Fibroblast of lung (primary cell): ENCODE measurements around the gene EYS. TPM values are rescaled to one million over a fixed set of nuclear protein-coding genes. Genes with fewer than 3 reads are reported as not detected.

ENCODE experiments used
- DNase-seq, 2 donors: peaks; one replicate each; pipeline versions ENCODE4 v3.0.0 to v3.0.0-alpha.2; 2010; ENCODE audit warnings: low read depth in 2 of 2
- H2AFZ ChIP-seq: 2 replicates; pipeline ENCODE4 v1.5.1; 2012; ENCODE audit warnings: low read length, control low read depth, inconsistent platforms
- H3K27ac ChIP-seq: 2 replicates; pipeline ENCODE4 v1.5.1; 2011; ENCODE audit warnings: low read length, control low read depth; ENCODE audit not compliant: insufficient read depth
- H3K27me3 ChIP-seq: 2 replicates; pipeline ENCODE4 v1.5.1; 2011; ENCODE audit warnings: mild to moderate bottlenecking, low read length; ENCODE audit not compliant: control insufficient read depth, insufficient read depth
- H3K36me3 ChIP-seq: 2 replicates; pipeline ENCODE4 v1.5.1; 2011; ENCODE audit warnings: low read length; ENCODE audit not compliant: control insufficient read depth, insufficient read depth
- H3K4me1 ChIP-seq: 2 replicates; pipeline ENCODE4 v1.5.1; 2011; ENCODE audit warnings: low read length; ENCODE audit not compliant: control insufficient read depth, insufficient read depth; ENCODE audit errors: extremely low read depth
- H3K4me2 ChIP-seq: 2 replicates; pipeline ENCODE4 v1.5.1; 2011; ENCODE audit warnings: low read length, control low read depth; ENCODE audit not compliant: insufficient read depth; ENCODE audit errors: extremely low read depth
- H3K4me3 ChIP-seq, 4 experiments: fragments of 200-600 bp in 1 of 4; sonication (generic) in 1 of 4; replicated peaks in 1 of 4; 2 replicates each; pipeline ENCODE4 v1.5.1; 2011 to 2016; ENCODE audit warnings: low read length in 4 of 4, low read depth in 3 of 4, mild to moderate bottlenecking in 3 of 4, control low read depth in 2 of 4, inconsistent platforms in 1 of 4, mixed read lengths in 1 of 4; ENCODE audit not compliant: insufficient read depth in 1 of 4; ENCODE audit errors: control extremely low read depth in 1 of 4
- H3K79me2 ChIP-seq: 2 replicates; pipeline ENCODE4 v1.5.1; 2012; ENCODE audit warnings: mild to moderate bottlenecking, low read length, inconsistent platforms; ENCODE audit not compliant: control insufficient read depth, insufficient read depth
- H3K9ac ChIP-seq: 2 replicates; pipeline ENCODE4 v1.5.1; 2011; ENCODE audit warnings: mild to moderate bottlenecking, low read length, control low read depth; ENCODE audit not compliant: insufficient read depth
- H3K9me3 ChIP-seq: 2 replicates; pipeline ENCODE4 v1.5.1; 2012; ENCODE audit warnings: low read depth, low read length; ENCODE audit not compliant: control insufficient read depth, insufficient read depth
- H4K20me1 ChIP-seq: 2 replicates; pipeline ENCODE4 v1.5.1; 2011; ENCODE audit warnings: low read length; ENCODE audit not compliant: control insufficient read depth, insufficient read depth; ENCODE audit errors: extremely low read depth
- CTCF ChIP-seq, 2 donors: IDR thresholded peaks in 1 of 2; conservative IDR thresholded peaks in 1 of 2; 1 replicate in 1 of 2; 2 replicates in 1 of 2; pipeline ENCODE4 v1.5.1; 2011 to 2012; ENCODE audit warnings: low read length in 2 of 2, control low read depth in 1 of 2, inconsistent platforms in 1 of 2, low read depth in 1 of 2, mild to moderate bottlenecking in 1 of 2
- EZH2 ChIP-seq: IDR thresholded peaks from 2 replicates; pipeline ENCODE4 v1.5.1; 2012; ENCODE audit warnings: low read length, control low read depth, mild to moderate bottlenecking; ENCODE audit errors: missing control alignments
- polyA plus RNA-seq, 2 donors: library from polyadenylated mRNA; depleted of rRNA in 1 of 2; stranded (reverse) in 1 of 2; unstranded in 1 of 2; fragments of >200 nt; gene quantifications; 2 replicates each; pipeline ENCODE4 v1.2.1, GENCODE V29; 2011 to 2012; ENCODE audit warnings: missing spikeins in 1 of 2
- total RNA-seq: library from RNA; depleted of rRNA; stranded (reverse); fragments of >200 nt; gene quantifications from 2 replicates; pipeline ENCODE4 v1.2.1, GENCODE V29; 2014

EYS gene
- total and polyA plus RNA-seq, 2 donors (not counting 1 experiment from before 2014, with no cell fraction given), result under 0.01 TPM; not detected in 1

- Histone ChIP-seq H3K4me3 (peak overlapping the region in 1 of 4 experiments; percentile 15), H3K79me2 (no peaks in the 10 kb centered on the region), H3K4me1 (no peaks in the 10 kb centered on the region), H2AFZ (no peak overlapping the region), H3K9ac (no peak overlapping the region), H3K27ac (no peak overlapping the region), H4K20me1 (no peaks in the 10 kb centered on the region), H3K36me3 (no peaks in the 10 kb centered on the region), H3K9me3 (no peaks in the 10 kb centered on the region), H3K4me2 (no peak overlapping the region), H3K27me3 (no peaks in the 10 kb centered on the region)
- TF ChIP-seq CTCF (conservative IDR thresholded peaks at IDR 0.05 in 1 of 2, IDR thresholded peaks at IDR 0.05 in 1 of 2; ENCODE audit: low read depth in 1 of 2, low read length in 2 of 2) (peak; percentile 76 to 98), EZH2 (no peak)
- DNase-seq, result peak; percentile 5 to 87
Measured at GRCh38 chr6:64012351-64013001, 1694.5 kb downstream of the EYS start.

DNA sequence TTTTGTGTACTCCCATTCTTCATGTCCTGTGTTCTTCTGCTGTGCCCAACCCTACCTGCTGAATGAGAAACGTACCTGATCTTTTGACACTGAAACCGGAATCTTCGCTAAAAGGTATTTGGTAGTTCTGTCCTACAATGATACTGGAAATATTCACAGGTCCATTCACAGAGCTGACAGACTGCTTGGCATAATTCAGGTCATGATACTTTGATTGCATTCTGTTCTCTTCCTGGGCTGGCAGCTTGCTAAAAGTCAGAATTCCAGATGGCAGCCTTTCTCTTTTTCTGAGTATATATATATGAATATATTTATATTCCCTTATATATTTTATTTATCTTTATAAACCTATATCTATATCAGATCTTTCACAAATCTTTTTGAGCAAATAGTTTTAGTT, 1696.4 kb downstream of the EYS start:
- Histone ChIP-seq H3K4me1 (no peaks in the 10 kb centered on the region), H3K27ac (no peak overlapping the region), H3K9me3 (no peaks in the 10 kb centered on the region), H2AFZ (no peak overlapping the region), H3K9ac (no peak overlapping the region), H3K27me3 (no peaks in the 10 kb centered on the region), H3K4me2 (no peak overlapping the region), H3K4me3 (no peak overlapping the region), H3K36me3 (no peaks in the 10 kb centered on the region), H4K20me1 (no peaks in the 10 kb centered on the region), H3K79me2 (no peaks in the 10 kb centered on the region)
- DNase-seq, result no peak
- no peak for TF ChIP-seq CTCF (conservative IDR thresholded peaks at IDR 0.05 in 1 of 2, IDR thresholded peaks at IDR 0.05 in 1 of 2; ENCODE audit: low read depth in 1 of 2, low read length in 2 of 2)
- TF ChIP-seq EZH2, result no peak

DNA sequence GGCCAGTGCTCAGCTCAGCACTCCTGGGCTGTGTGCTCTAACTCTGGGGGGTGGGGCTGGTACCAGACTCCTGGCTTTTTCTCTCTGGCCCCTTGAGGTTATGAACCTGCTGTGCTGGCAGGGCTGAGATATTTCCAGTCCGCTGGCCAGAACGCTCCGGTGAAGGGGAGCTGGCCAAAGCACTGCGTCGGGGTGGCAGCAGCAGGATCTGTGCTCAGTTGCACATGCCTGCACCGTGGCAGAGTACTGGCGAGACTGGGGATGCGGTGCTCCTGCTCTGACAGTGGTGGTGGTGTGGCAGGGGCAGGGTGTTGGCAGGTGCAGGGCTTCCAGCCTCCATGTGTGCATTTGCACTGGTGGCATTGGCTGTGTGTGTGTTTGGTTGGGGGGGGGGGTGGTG, 1697.0 kb downstream of the EYS start:
- Histone ChIP-seq H3K4me3 (no peak overlapping the region), H3K79me2 (no peaks in the 10 kb centered on the region), H3K4me1 (no peaks in the 10 kb centered on the region), H3K27ac (no peak overlapping the region), H3K36me3 (no peaks in the 10 kb centered on the region), H2AFZ (no peak overlapping the region), H3K4me2 (no peak overlapping the region), H3K9ac (no peak overlapping the region), H3K9me3 (no peaks in the 10 kb centered on the region), H3K27me3 (no peaks in the 10 kb centered on the region), H4K20me1 (no peaks in the 10 kb centered on the region)
- TF ChIP-seq EZH2, result no peak
- TF ChIP-seq CTCF (conservative IDR thresholded peaks at IDR 0.05 in 1 of 2, IDR thresholded peaks at IDR 0.05 in 1 of 2; ENCODE audit: low read depth in 1 of 2, low read length in 2 of 2), result no peak
- DNase-seq, result no peak
